K562 (cell line): ENCODE results near the gene SERHL2. TPM values are rescaled to one million over a fixed set of nuclear protein-coding genes. Genes with fewer than 3 reads are reported as not detected.

Experiments used
- ATAC-seq: fragments of 200-7000 bp; cut with Tn5 transposase; 3 replicates; pipeline ENCODE4 v1.9.1; 2020; ENCODE audit warnings: moderate library complexity
- BruUV-seq: library from RNA; stranded (reverse); fragments of 400-500 nt; replicated peaks from 2 replicates; lab custom pipeline; 2021; lab: Mats Ljungman, UMichigan
- CTCF ChIA-PET: fragments of 300-600 bp; formaldehyde crosslinking; extraction: SDS; loops from one replicate; lab custom pipeline; 2021; ENCODE audit warnings: low intra/inter-chr PET ratio; lab: Yijun Ruan, JAX
- POLR2A ChIA-PET: fragments of 300-600, 350-650 bp; sonication (Branson Sonifier 250); formaldehyde crosslinking; extraction: SDS; loops from one replicate; lab custom pipeline; 2021; ENCODE audit warnings: antibody characterized with exemption, inconsistent platforms; lab: Yijun Ruan, JAX
- DNase-seq, 4 experiments: peaks; one replicate each; pipeline versions ENCODE4 v3.0.0 to v3.0.0-alpha.2; 2011 to 2018; ENCODE audit warnings: low spot score in 3 of 4, mixed read lengths in 3 of 4; ENCODE audit errors: extremely low read depth in 1 of 4
- FAIRE-seq: peaks from 2 replicates; lab custom pipeline; 2011; peaks lifted over from hg19 to GRCh38; lab: Jason Lieb, UNC
- H2AFZ ChIP-seq: 2 replicates; pipeline ENCODE4 v1.6.0; 2011; ENCODE audit warnings: low read depth, low read length, control low read depth, inconsistent platforms
- H3K27ac ChIP-seq: fragments of 200-600 bp; 3 replicates; pipeline ENCODE4 v1.8.0; 2011; ENCODE audit warnings: low read depth, mild to moderate bottlenecking, control low read depth, inconsistent platforms, low read length, moderate library complexity, mixed read lengths; ENCODE audit errors: extremely low read depth
- H3K27me3 ChIP-seq, 2 experiments: fragments of 300-600 bp in 1 of 2; 2 replicates in 1 of 2; 3 replicates in 1 of 2; pipeline versions ENCODE4 v1.6.0 to v1.8.0; 2011; ENCODE audit warnings: inconsistent platforms in 2 of 2, low read length in 2 of 2, mild to moderate bottlenecking in 1 of 2, mixed read lengths in 1 of 2, moderate library complexity in 1 of 2; ENCODE audit not compliant: control insufficient read depth in 2 of 2, insufficient read depth in 2 of 2
- H3K36me3 ChIP-seq: fragments of 300-600 bp; 3 replicates; pipeline ENCODE4 v1.8.0; 2011; ENCODE audit warnings: mild to moderate bottlenecking, low read length, inconsistent platforms; ENCODE audit not compliant: control insufficient read depth, insufficient read depth
- H3K4me1 ChIP-seq, 2 experiments: fragments of 200-600 bp in 1 of 2; replicated peaks in 1 of 2; 2 replicates in 1 of 2; 3 replicates in 1 of 2; pipeline versions ENCODE4 v1.5.1 to v1.8.0; 2011; ENCODE audit warnings: inconsistent platforms in 2 of 2, low read length in 2 of 2, mild to moderate bottlenecking in 1 of 2, mixed read lengths in 1 of 2, moderate library complexity in 1 of 2; ENCODE audit not compliant: control insufficient read depth in 2 of 2, insufficient read depth in 2 of 2
- H3K4me2 ChIP-seq: 2 replicates; pipeline ENCODE4 v1.6.1; 2011; ENCODE audit warnings: low read length, control low read depth, inconsistent platforms, mixed read lengths; ENCODE audit not compliant: insufficient read depth
- H3K4me3 ChIP-seq: fragments of 200-600 bp; sonication (generic), shearing (Covaris generic); 2 replicates; pipeline ENCODE4 v1.5.1; 2016; ENCODE audit warnings: control low read depth, inconsistent platforms
- H3K79me2 ChIP-seq: fragments of 200-600 bp; 3 replicates; pipeline ENCODE4 v1.8.0; 2011; ENCODE audit warnings: low read length, inconsistent platforms; ENCODE audit not compliant: control insufficient read depth, insufficient read depth
- H3K9ac ChIP-seq, 2 experiments: 2 replicates each; pipeline versions ENCODE4 v1.6.0 to v1.6.1; 2011; ENCODE audit warnings: low read depth in 2 of 2, low read length in 2 of 2, control low read depth in 1 of 2, inconsistent platforms in 1 of 2, mild to moderate bottlenecking in 1 of 2, mixed read lengths in 1 of 2; ENCODE audit not compliant: insufficient read depth in 1 of 2
- H3K9me1 ChIP-seq: one replicate; pipeline ENCODE4 v1.6.0; 2011; ENCODE audit warnings: inconsistent platforms, mild to moderate bottlenecking, low read length, moderate library complexity; ENCODE audit not compliant: control insufficient read depth, insufficient read depth
- H3K9me3 ChIP-seq: replicated peaks from 2 replicates; pipeline ENCODE4 v1.5.1; 2011; ENCODE audit warnings: low read depth, low read length, inconsistent platforms; ENCODE audit not compliant: control insufficient read depth, insufficient read depth
- H4K20me1 ChIP-seq: replicated peaks from 2 replicates; pipeline ENCODE4 v1.6.1; 2011; ENCODE audit warnings: low read length, inconsistent platforms, mixed read lengths; ENCODE audit not compliant: control insufficient read depth, insufficient read depth
- WGBS: fragments of 100-300 bp; shearing (Covaris generic); methylation state at CpG from one replicate; pipeline ENCODE4 v1.1.6; 2016; ENCODE audit warnings: low coverage, mixed read lengths; ENCODE audit not compliant: insufficient coverage; ENCODE audit errors: missing lambda C conversion rate; 5-methylcytosine and 5-hydroxymethylcytosine counted together
- in situ Hi-C: fragments of 300-500 bp; cut with MboI; formaldehyde crosslinking; loops from 4 replicates; pipeline ENCODE4 v1.15.0; 2018; ENCODE audit warnings: inconsistent platforms, mixed read lengths
- intact Hi-C: fragments of 100-400 bp; cut with micrococcal nuclease; formaldehyde crosslinking; loops from 2 replicates; pipeline ENCODE4 v1.14.2; 2022
- polyA plus RNA-seq, 8 experiments: library from polyadenylated mRNA; depleted of rRNA in 4 of 8; stranded (reverse) in 5 of 8; unstranded in 3 of 8; fragments of >200 nt; fragmentation: Nextera tagmentation in 2 of 8; fragmentation: Illumina TruSeq in 1 of 8; extraction: Ambion mirVana in 2 of 8; extraction: Trizol in 1 of 8; gene quantifications; 2 replicates each; pipeline versions ENCODE4 v1.2.1 to v1.2.3, GENCODE V29; 2011 to 2014; ENCODE audit warnings: inconsistent platforms in 1 of 8, missing spikeins in 1 of 8
- total RNA-seq, 7 experiments: library from RNA; depleted of rRNA in 6 of 7; stranded (reverse); fragments of >200 nt in 6 of 7; fragmentation: Illumina TruSeq in 2 of 7; extraction: Trizol in 2 of 7; gene quantifications; 2 replicates each; pipeline versions ENCODE4 v1.2.1 to v1.2.3, GENCODE V29; 2011 to 2021; ENCODE audit warnings: low replicate concordance in 1 of 7
- TF ChIP-seq, protein P1 (sequence below): fragments of 150-350 bp; conservative IDR thresholded peaks from 2 replicates; pipeline ENCODE4 v1.6.1; 2014; ENCODE audit warnings: low read length

Gene SERHL2
- total and polyA plus RNA-seq, 9 of the 15 experiments (the other 6 are each of a cell fraction or from before 2014, with no cell fraction given): 19.9 to 62.6 (median 25.2) TPM

DNA sequence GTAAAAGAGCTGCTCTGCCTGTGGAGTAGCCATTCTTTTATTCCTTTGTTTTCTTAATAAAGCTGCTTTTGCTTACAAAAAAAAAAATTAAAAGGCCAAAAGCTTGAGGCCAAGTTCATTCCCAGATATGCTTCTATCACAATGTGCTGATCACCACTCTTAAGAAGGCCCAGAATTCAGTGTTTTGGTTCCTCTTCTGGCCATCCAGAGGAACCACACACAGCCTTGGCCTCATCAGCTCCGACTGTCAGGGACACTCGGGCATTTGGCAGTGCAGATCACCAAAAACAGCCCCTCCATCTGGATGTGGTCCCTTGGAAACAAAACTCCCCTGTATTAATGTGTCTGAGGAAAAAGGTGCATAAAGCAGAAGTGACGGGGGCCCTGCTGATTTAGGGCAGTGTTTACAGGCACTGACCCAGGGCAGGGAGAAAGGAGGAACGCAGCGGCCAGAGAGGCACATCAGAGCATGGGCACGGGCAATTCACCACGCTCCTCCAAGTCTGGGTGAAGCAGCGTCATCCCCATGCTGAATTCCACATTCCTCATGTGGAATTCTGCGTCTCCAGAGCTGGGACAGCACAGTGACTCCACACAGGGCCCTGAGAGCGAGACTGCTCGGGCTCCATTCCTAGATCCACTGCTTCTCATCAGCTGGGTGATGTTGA, 43.2 kb downstream of the SERHL2 start:
- Histone ChIP-seq H3K9ac (no peak overlapping the region), H3K9me3 (no peaks in the 10 kb centered on the region), H3K27ac (no peak overlapping the region), H3K27me3 (no peaks in the 10 kb centered on the region), H3K4me3 (no peak overlapping the region), H2AFZ (no peak overlapping the region), H3K4me1 (no peaks in the 10 kb centered on the region), H4K20me1 (no peaks in the 10 kb centered on the region; the same call in 1 of the 2 replicates), H3K9me1 (no peaks in the 10 kb centered on the region), H3K36me3 (peaks cover 79% of the 10 kb centered on the region; the same call in 2 of the 3 replicates), H3K79me2 (no peaks in the 10 kb centered on the region; the same call in 2 of the 3 replicates), H3K4me2 (no peak overlapping the region)
- intact Hi-C loops (no loop called here), in situ Hi-C loops (no loop called here)
- FAIRE-seq (no peak), DNase-seq (no peak), ATAC-seq (no peak)
- TF ChIP-seq, protein P1, sequence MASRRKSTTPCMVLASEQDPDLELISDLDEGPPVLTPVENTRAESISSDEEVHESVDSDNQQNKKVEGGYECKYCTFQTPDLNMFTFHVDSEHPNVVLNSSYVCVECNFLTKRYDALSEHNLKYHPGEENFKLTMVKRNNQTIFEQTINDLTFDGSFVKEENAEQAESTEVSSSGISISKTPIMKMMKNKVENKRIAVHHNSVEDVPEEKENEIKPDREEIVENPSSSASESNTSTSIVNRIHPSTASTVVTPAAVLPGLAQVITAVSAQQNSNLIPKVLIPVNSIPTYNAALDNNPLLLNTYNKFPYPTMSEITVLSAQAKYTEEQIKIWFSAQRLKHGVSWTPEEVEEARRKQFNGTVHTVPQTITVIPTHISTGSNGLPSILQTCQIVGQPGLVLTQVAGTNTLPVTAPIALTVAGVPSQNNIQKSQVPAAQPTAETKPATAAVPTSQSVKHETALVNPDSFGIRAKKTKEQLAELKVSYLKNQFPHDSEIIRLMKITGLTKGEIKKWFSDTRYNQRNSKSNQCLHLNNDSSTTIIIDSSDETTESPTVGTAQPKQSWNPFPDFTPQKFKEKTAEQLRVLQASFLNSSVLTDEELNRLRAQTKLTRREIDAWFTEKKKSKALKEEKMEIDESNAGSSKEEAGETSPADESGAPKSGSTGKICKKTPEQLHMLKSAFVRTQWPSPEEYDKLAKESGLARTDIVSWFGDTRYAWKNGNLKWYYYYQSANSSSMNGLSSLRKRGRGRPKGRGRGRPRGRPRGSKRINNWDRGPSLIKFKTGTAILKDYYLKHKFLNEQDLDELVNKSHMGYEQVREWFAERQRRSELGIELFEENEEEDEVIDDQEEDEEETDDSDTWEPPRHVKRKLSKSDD: no peak
- WGBS: 90% methylated on average over 8 of the region's 11 CpGs
- ChIA-PET POLR2A (interaction anchor here (0.7 to 4.8 kb wide), 4 partner anchors 12 to 630 kb away, joined by 3 to 31 read pairs (median 10); partner anchors contain the start of gene POLDIP3), CTCF (no interaction called here)
- no TSS peak for BruUV-seq
